Parathyroid adenoma (tissue), 2 donors: ENCODE data around the gene PRPF19.

Experiments used
- H2AFZ ChIP-seq: fragments of 300-600 bp; sonication (generic); one replicate; pipeline ENCODE4 v1.7.0; 2017; ENCODE audit warnings: antibody characterized with exemption, mild to moderate bottlenecking
- H3K27ac ChIP-seq: fragments of 300-600 bp; sonication (generic); one replicate; pipeline ENCODE4 v1.7.0; 2017
- H3K27me3 ChIP-seq: fragments of 300-600 bp; sonication (generic); one replicate; pipeline ENCODE4 v1.7.0; 2017; ENCODE audit warnings: low read length; ENCODE audit not compliant: control insufficient read depth, insufficient read depth
- H3K36me3 ChIP-seq: fragments of 300-600 bp; sonication (generic); one replicate; pipeline ENCODE4 v1.7.0; 2017; ENCODE audit warnings: low read length; ENCODE audit not compliant: control insufficient read depth, insufficient read depth
- H3K4me1 ChIP-seq: fragments of 300-600 bp; sonication (generic); one replicate; pipeline ENCODE4 v1.7.0; 2017; ENCODE audit warnings: control low read depth
- H3K4me2 ChIP-seq: fragments of 300-600 bp; sonication (generic); one replicate; pipeline ENCODE4 v1.7.0; 2017; ENCODE audit warnings: low read length
- H3K4me3 ChIP-seq: fragments of 300-600 bp; sonication (generic); one replicate; pipeline ENCODE4 v1.7.0; 2017; ENCODE audit warnings: low read depth, low read length
- H3K79me2 ChIP-seq: fragments of 300-600 bp; sonication (generic); one replicate; pipeline ENCODE4 v1.7.0; 2017; ENCODE audit warnings: control low read depth
- H3K9ac ChIP-seq: fragments of 300-600 bp; sonication (generic); one replicate; pipeline ENCODE4 v1.7.0; 2017; ENCODE audit warnings: mild to moderate bottlenecking
- H3K9me3 ChIP-seq: fragments of 300-600 bp; sonication (generic); one replicate; pipeline ENCODE4 v1.7.0; 2017; ENCODE audit warnings: low read length; ENCODE audit not compliant: control insufficient read depth
- TF ChIP-seq, protein P1 (sequence below): fragments of 300-600 bp; sonication (generic); IDR thresholded peaks from one replicate; pipeline ENCODE4 v1.7.0; 2017; ENCODE audit warnings: antibody characterized with exemption, mild to moderate bottlenecking
- donor health status: primary hyperparathyroidism.

Gene PRPF19

DNA sequence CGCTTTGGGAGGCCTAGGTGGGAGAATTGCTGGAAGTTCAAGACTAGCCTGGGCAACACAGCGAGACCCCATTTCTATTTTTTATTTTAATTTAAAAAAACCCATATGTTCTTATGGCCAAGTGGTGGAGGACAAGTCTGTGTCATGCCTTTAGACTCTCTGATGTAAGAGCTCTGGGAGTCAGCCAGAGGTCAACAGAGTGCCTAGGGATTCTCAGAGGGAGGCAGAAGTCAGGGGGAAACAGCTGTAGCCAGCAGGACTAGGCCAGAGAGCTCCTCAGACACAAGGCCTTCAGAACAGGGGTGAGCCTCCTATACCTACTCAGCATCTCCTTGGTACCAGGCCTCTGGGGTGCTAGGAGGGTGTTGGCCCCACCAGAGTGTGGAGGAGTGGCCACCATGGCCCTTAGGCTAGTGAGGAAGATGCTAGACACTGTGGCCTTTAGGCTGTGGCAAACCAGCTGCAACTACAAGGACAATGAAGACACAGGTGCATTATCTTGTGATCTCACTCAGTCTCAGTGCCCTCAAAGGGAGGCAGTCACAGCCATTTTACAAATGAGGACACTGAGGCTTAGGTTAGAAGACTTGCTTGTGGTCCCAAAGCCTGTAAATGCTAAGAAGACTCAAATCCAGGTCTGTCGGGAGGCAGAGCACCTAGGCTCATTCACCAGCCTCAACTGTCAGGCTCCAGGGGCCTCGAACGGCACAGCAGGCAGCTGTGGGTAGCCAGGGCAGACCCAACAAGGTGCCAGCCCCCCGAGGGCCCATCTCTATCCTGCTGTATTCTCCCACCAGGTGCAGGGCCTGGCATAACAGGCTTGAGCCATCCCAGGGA, 34.0 kb downstream of the PRPF19 start:
- Histone ChIP-seq H3K27me3 (no peaks in the 10 kb centered on the region), H3K79me2 (peaks cover 6% of the 10 kb centered on the region), H3K4me3 (no peak overlapping the region), H3K4me1 (peaks cover 61% of the 10 kb centered on the region), H3K27ac (peak overlapping the region; percentile 99), H3K4me2 (peak overlapping the region; percentile 54), H3K9me3 (no peaks in the 10 kb centered on the region), H2AFZ (no peak overlapping the region), H3K9ac (no peak overlapping the region), H3K36me3 (no peaks in the 10 kb centered on the region)
- TF ChIP-seq, protein P1, sequence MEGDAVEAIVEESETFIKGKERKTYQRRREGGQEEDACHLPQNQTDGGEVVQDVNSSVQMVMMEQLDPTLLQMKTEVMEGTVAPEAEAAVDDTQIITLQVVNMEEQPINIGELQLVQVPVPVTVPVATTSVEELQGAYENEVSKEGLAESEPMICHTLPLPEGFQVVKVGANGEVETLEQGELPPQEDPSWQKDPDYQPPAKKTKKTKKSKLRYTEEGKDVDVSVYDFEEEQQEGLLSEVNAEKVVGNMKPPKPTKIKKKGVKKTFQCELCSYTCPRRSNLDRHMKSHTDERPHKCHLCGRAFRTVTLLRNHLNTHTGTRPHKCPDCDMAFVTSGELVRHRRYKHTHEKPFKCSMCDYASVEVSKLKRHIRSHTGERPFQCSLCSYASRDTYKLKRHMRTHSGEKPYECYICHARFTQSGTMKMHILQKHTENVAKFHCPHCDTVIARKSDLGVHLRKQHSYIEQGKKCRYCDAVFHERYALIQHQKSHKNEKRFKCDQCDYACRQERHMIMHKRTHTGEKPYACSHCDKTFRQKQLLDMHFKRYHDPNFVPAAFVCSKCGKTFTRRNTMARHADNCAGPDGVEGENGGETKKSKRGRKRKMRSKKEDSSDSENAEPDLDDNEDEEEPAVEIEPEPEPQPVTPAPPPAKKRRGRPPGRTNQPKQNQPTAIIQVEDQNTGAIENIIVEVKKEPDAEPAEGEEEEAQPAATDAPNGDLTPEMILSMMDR, result no peak

DNA sequence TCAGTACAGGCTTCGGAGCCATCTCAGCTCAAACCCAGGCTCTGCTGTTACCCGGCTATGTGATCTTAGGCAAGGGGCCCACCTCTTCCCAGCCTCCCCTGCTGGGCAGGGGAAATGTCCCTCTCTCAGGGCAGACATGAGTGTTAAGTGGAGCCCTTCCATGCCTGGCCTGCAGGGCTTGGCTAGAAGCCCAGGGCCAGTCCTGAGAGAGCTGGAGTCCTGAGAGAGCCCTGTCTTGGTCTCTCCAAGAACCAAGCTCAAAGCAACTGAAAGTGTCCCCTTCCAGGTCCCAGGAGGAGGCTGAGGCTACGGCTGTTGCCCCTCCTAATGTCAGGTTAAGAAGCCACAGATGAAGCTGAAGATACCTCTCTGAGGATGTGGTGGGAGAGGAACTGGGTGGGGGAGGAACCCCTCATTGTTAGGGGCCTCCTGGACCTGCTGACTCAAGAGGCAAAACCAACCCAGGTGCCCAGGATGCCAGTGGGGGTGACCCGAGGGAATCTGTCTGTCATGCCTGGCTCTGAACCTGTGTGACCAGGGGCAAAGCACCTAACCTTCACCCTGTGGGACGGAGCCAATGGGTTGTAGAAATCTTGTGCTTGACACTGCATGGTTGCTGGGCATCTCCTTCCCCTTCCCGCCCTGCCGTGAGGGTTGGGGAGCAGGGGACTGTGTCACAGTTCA, 34.9 kb downstream of the PRPF19 start:
- H3K27ac ChIP-seq, result peak overlapping the region; percentile 99
- no peak overlapping the region for H3K9ac ChIP-seq
- peak overlapping the region; percentile 29 for H3K4me3 ChIP-seq
- TF ChIP-seq, protein P1, result peak; percentile 16
- peak overlapping the region; percentile 24 for H3K4me2 ChIP-seq
- no peak overlapping the region for H2AFZ ChIP-seq
- H3K36me3 ChIP-seq, result no peaks in the 10 kb centered on the region
- H3K27me3 ChIP-seq, result no peaks in the 10 kb centered on the region
- H3K79me2 ChIP-seq, result peaks cover 6% of the 10 kb centered on the region
- no peaks in the 10 kb centered on the region for H3K9me3 ChIP-seq
- peaks cover 63% of the 10 kb centered on the region for H3K4me1 ChIP-seq

DNA sequence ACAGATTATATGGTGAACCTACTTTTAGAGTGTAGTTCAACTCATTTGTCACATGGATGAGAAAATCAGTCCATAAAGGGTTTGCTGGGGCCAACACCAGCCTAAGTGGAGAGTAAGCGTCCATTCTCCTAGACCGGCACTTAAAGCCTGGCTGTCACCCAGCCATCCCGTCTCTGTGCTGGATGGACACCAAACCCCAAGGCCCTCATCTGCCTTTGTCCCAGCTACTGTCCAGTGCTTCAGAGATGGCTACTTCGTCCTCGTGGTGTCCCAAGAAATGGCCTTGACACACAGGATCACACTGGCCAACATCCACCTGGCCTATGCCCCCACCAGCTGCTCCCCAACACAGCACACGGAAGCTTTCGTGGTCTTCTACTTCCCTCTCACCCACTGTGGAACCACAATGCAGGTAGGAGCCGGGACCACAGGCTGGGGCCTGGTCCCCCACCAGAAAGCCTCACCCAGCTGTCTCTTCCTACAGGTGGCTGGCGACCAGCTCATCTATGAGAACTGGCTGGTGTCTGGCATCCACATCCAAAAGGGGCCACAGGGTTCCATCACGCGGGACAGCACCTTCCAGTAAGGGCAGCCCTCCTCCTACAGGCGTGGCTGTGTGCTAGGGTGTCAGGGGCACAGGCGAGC, 35.5 kb downstream of the PRPF19 start:
- Histone ChIP-seq H3K79me2 (peaks cover 6% of the 10 kb centered on the region), H3K27ac (peak overlapping the region; percentile 99), H3K4me2 (peak overlapping the region; percentile 13), H2AFZ (no peak overlapping the region), H3K9ac (no peak overlapping the region), H3K9me3 (no peaks in the 10 kb centered on the region), H3K36me3 (no peaks in the 10 kb centered on the region), H3K27me3 (no peaks in the 10 kb centered on the region), H3K4me1 (peaks cover 62% of the 10 kb centered on the region), H3K4me3 (no peak overlapping the region)
- TF ChIP-seq, protein P1, result no peak

DNA sequence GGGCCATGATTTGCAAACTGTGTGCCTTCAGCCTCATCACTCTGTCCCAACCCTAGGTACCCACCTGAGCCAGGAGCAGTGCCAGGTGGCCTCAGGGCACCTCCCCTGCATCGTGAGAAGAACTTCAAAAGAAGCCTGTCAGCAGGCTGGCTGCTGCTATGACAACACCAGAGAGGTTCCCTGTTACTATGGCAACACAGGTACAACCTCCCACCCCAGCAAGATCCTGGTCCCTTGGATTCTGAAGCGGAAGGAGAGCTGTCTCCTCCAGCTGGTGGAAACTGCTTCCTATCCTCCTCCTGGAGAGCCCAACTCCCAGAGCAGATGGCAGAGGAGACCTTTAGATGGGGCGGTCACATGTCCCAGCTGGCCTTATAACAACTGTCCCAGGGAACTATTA, 36.1 kb downstream of the PRPF19 start:
- TF ChIP-seq, protein P1, result no peak
- Histone ChIP-seq H2AFZ (no peak overlapping the region), H3K27ac (peak overlapping the region; percentile 99), H3K27me3 (no peaks in the 10 kb centered on the region), H3K36me3 (no peaks in the 10 kb centered on the region), H3K4me3 (no peak overlapping the region), H3K4me1 (peaks cover 57% of the 10 kb centered on the region), H3K4me2 (no peak overlapping the region), H3K9ac (no peak overlapping the region), H3K9me3 (no peaks in the 10 kb centered on the region), H3K79me2 (peaks cover 4% of the 10 kb centered on the region)
